Activated CD4-positive, alpha-beta memory T cell treated with anti-CD3 and anti-CD28 coated beads for 36 hours (primary cell): Measurements from ENCODE around the gene PNKP. TPM values are rescaled to one million over a fixed set of nuclear protein-coding genes. Genes with fewer than 3 reads are reported as not detected.

Experiments used
- CTCF ChIA-PET: fragments of 350-600 bp; sonication (Branson Sonifier 250); formaldehyde crosslinking; loops from one replicate; lab custom pipeline; 2021; ENCODE audit warnings: antibody characterized with exemption, inconsistent platforms; lab: Charles Lee
- POLR2A ChIA-PET: fragments of 350-600 bp; sonication (Branson Sonifier 250); formaldehyde crosslinking; loops from one replicate; lab custom pipeline; 2021; ENCODE audit warnings: antibody characterized with exemption; lab: Charles Lee
- DNase-seq: peaks from one replicate; pipeline ENCODE4 v3.0.0-alpha.2; 2020
- H3K27ac Mint-ChIP-seq: one replicate; pipeline ENCODE4 v1.8.0; 2021; ENCODE audit warnings: mixed read lengths
- H3K27me3 Mint-ChIP-seq: one replicate; pipeline ENCODE4 v1.8.0; 2021; ENCODE audit warnings: mixed read lengths
- H3K36me3 Mint-ChIP-seq: one replicate; pipeline ENCODE4 v1.8.0; 2021; ENCODE audit warnings: mixed read lengths
- H3K4me1 Mint-ChIP-seq: one replicate; pipeline ENCODE4 v1.8.0; 2021; ENCODE audit warnings: low read depth, mixed read lengths
- H3K4me3 Mint-ChIP-seq: one replicate; pipeline ENCODE4 v1.8.0; 2021; ENCODE audit warnings: mild to moderate bottlenecking, mixed read lengths
- H3K9me3 Mint-ChIP-seq: one replicate; pipeline ENCODE4 v1.8.0; 2021; ENCODE audit warnings: mixed read lengths
- intact Hi-C: fragments of 100-400 bp; cut with micrococcal nuclease; formaldehyde crosslinking; loops from one replicate; pipeline ENCODE4 v1.15.1; 2023
- total RNA-seq, 2 experiments: library from RNA; stranded (reverse); gene quantifications; one replicate each; pipeline ENCODE4 v1.2.3, GENCODE V29; 2021

PNKP gene
- total RNA-seq, 2 experiments from 2014 or later, result 88.7 to 98.6 TPM

- Mint-ChIP-seq H3K4me3 (peak overlapping the region; percentile 40), H3K36me3 (peaks cover 3% of the 10 kb centered on the region), H3K27ac (peak overlapping the region; percentile 21), H3K9me3 (peaks cover 13% of the 10 kb centered on the region), H3K4me1 (peaks cover 41% of the 10 kb centered on the region), H3K27me3 (no peaks in the 10 kb centered on the region)
- no peak for DNase-seq
- POLR2A ChIA-PET, result no interaction called here
- intact Hi-C loops, result no loop called here
- CTCF ChIA-PET, result interaction anchor here (1.6 kb wide), 1 partner anchor 131 kb away, joined by 8 read pairs; no protein-coding TSS in a partner anchor
Observed at GRCh38 chr19:49848938-49849337, 18.4 kb downstream of the PNKP start.

DNA sequence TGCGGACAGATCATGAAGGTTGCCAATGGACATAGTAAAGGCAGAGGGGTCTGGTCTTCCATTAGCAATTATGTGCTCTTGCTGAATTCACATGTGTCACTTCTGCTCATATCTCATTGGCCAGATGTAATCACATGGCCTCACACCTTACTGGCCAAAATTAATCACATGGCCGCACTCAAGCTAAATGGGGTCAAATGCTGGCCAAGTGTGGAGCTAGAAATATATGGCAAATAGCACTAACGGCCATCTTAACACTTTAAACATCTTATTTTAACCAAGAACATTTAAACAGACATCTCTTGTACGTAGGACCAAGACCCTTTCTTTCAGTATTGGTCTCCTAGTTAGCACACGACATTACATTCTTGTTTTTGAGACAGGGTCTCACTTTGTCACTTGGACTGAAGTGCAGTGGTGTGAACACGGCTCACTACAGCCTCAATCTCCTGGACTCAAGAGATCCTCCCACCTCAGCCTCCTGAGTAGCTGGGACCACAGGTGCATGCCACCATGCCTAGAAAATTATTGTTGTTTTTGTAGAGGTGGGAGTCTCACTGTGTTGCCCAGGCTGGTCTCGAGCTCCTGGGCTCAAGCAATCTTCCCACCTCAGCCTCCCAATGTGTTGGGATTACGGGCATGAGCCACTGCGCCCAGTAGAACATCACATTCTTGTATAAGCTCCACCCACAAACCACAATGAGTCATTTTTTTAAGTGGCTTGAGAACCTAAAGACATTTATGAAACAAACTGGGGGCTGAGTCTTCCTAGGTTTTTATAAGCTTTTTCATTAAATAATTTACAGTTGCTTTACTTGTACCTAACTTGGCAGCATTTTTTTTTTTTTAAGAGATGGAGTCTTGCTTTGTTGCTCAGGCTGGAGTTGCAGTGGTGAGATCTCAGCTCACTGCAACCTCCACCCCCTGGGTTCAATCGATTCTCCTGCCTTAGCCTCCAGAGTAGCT lies 19.4 kb downstream of the PNKP start:
- POLR2A ChIA-PET, result no interaction called here
- Mint-ChIP-seq H3K9me3 (peaks cover 13% of the 10 kb centered on the region), H3K4me3 (no peak overlapping the region), H3K27me3 (no peaks in the 10 kb centered on the region), H3K36me3 (peaks cover 3% of the 10 kb centered on the region), H3K4me1 (peaks cover 37% of the 10 kb centered on the region), H3K27ac (no peak overlapping the region)
- intact Hi-C loops, result no loop called here
- CTCF ChIA-PET, result interaction anchor here (0.6 to 1.6 kb wide), 5 partner anchors 77 to 167 kb away, joined by 3 to 8 read pairs (median 3); partner anchors contain the start of gene AP2A1
- DNase-seq, result no peak

DNA sequence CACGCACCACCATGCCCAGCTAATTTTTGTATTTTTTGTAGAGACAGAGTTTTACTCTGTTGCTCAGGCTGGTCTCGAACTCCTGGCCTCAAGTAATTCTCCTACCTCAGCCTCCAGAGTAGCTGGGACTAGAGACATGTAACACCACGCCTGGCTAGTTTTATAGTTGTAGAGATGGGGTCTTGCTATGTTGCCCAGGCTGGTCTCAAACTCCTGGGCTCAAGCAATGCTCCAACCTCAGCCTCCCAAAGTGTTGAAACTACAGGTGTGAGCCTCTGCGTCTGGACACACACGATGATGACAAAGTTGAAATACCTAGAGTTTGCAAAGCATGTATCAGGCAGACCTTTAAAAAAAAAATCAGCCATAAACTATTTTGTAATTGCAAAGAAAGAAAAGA lies 21.0 kb downstream of the PNKP start:
- peaks cover 3% of the 10 kb centered on the region for H3K36me3 Mint-ChIP-seq
- CTCF ChIA-PET, result interaction anchor here (0.7 kb wide), 1 partner anchor 62 kb away, joined by 3 read pairs; no protein-coding TSS in a partner anchor
- H3K4me3 Mint-ChIP-seq, result no peak overlapping the region
- POLR2A ChIA-PET, result no interaction called here
- peaks cover 13% of the 10 kb centered on the region for H3K9me3 Mint-ChIP-seq
- intact Hi-C loops, result no loop called here
- no peak for DNase-seq
- no peak overlapping the region for H3K27ac Mint-ChIP-seq
- H3K27me3 Mint-ChIP-seq, result no peaks in the 10 kb centered on the region
- H3K4me1 Mint-ChIP-seq, result peaks cover 27% of the 10 kb centered on the region

DNA sequence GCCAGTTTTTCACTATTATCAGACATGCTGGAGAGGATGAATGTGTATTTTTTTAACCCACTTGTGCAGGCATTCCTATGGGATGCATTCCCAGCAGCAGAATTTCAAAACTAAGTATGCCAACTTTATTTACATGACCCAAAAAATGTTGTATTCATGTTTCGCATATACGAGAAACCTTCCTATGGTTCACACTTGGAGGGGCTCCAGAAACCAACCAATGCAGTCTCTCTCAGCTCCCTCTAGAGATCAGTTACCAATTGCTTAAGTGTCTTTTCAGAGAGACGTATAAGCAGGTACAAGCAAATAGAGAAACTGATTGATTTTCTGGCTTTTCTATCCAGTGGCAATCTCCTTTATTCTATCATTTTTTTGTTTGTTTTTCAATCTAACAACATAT lies 22.0 kb downstream of the PNKP start:
- ChIA-PET CTCF (no interaction called here), POLR2A (no interaction called here)
- Mint-ChIP-seq H3K4me1 (peaks cover 26% of the 10 kb centered on the region), H3K36me3 (peaks cover 3% of the 10 kb centered on the region), H3K27me3 (no peaks in the 10 kb centered on the region), H3K4me3 (no peak overlapping the region), H3K27ac (no peak overlapping the region), H3K9me3 (peaks cover 13% of the 10 kb centered on the region)
- DNase-seq, result no peak
- intact Hi-C loops, result no loop called here

- CTCF ChIA-PET, result no interaction called here
- no peak overlapping the region for H3K4me3 Mint-ChIP-seq
- no peaks in the 10 kb centered on the region for H3K27me3 Mint-ChIP-seq
- POLR2A ChIA-PET, result interaction anchor here (0.6 kb wide), 1 partner anchor 9 kb away, joined by 3 read pairs; no protein-coding TSS in a partner anchor
- H3K9me3 Mint-ChIP-seq, result peaks cover 6% of the 10 kb centered on the region
- H3K27ac Mint-ChIP-seq, result no peak overlapping the region
- peaks cover 18% of the 10 kb centered on the region for H3K4me1 Mint-ChIP-seq
- intact Hi-C loops, result no loop called here
- peaks cover 5% of the 10 kb centered on the region for H3K36me3 Mint-ChIP-seq
- DNase-seq, result no peak
Observed at GRCh38 chr19:49844138-49845095, 23.0 kb downstream of the PNKP start.

GRCh38 chr19:49843265-49843664 lies 24.1 kb downstream of the PNKP start:
- POLR2A ChIA-PET, result no interaction called here

DNA sequence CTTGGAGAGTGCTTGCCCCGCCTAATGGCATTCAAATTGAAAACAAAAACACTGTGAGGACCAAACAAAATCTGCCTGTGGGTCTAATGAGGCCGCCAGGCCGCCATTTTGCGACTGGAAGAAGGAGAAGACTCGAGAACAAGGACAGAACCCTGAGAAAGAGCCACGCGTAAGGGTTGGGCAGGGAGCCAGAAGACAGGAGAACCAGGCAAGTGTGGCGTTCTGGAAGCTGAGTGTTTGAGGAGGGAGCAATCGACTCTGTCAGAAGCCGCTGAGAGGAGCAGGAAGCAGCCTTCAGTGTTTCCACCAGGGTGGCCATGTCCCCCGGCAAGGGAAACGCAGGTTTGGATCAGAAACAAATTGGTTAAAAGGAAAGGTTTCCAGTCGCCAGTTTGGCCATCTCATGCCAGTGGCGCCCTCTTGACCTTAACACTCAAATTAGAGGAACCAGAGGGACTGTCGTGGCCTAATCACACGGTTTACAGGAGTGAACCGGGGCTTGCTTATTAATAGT lies 26.6 kb downstream of the PNKP start:
- Mint-ChIP-seq H3K36me3 (peaks cover 14% of the 10 kb centered on the region), H3K27ac (no peak overlapping the region), H3K9me3 (no peaks in the 10 kb centered on the region), H3K4me3 (no peak overlapping the region), H3K27me3 (no peaks in the 10 kb centered on the region), H3K4me1 (no peaks in the 10 kb centered on the region)
- no peak for DNase-seq
- intact Hi-C loops, result no loop called here
- POLR2A ChIA-PET, result no interaction called here
- CTCF ChIA-PET, result interaction anchor here (0.8 kb wide), 1 partner anchor 124 kb away, joined by 3 read pairs; no protein-coding TSS in a partner anchor

More at GRCh38 chr19:49843265-49843664, 24.1 kb downstream of the PNKP start:
- no peaks in the 10 kb centered on the region for H3K9me3 Mint-ChIP-seq
- H3K27me3 Mint-ChIP-seq, result no peaks in the 10 kb centered on the region
- peaks cover 7% of the 10 kb centered on the region for H3K4me1 Mint-ChIP-seq
- CTCF ChIA-PET, result no interaction called here
- no peak for DNase-seq
- H3K4me3 Mint-ChIP-seq, result no peak overlapping the region
- no peak overlapping the region for H3K27ac Mint-ChIP-seq
- H3K36me3 Mint-ChIP-seq, result peaks cover 10% of the 10 kb centered on the region
- intact Hi-C loops, result no loop called here

- Mint-ChIP-seq H3K9me3 (no peaks in the 10 kb centered on the region), H3K4me3 (no peak overlapping the region), H3K27ac (no peak overlapping the region), H3K27me3 (no peaks in the 10 kb centered on the region), H3K36me3 (peaks cover 14% of the 10 kb centered on the region), H3K4me1 (no peaks in the 10 kb centered on the region)
- no peak for DNase-seq
- ChIA-PET POLR2A (no interaction called here), CTCF (interaction anchor here (0.7 kb wide), 1 partner anchor 641 kb away, joined by 4 read pairs; no protein-coding TSS in a partner anchor)
- intact Hi-C loops, result no loop called here
Observed at GRCh38 chr19:49840321-49840720, 27.1 kb downstream of the PNKP start.

- no peaks in the 10 kb centered on the region for H3K4me1 Mint-ChIP-seq
- H3K9me3 Mint-ChIP-seq, result no peaks in the 10 kb centered on the region
- no peak overlapping the region for H3K4me3 Mint-ChIP-seq
- no peak for DNase-seq
- H3K27ac Mint-ChIP-seq, result no peak overlapping the region
- peaks cover 20% of the 10 kb centered on the region for H3K36me3 Mint-ChIP-seq
- POLR2A ChIA-PET, result no interaction called here
- no peaks in the 10 kb centered on the region for H3K27me3 Mint-ChIP-seq
- intact Hi-C loops, result no loop called here
- CTCF ChIA-PET, result interaction anchor here (0.7 kb wide), 1 partner anchor 641 kb away, joined by 4 read pairs; no protein-coding TSS in a partner anchor
Observed at GRCh38 chr19:49839713-49840112, 27.7 kb downstream of the PNKP start.

- no peaks in the 10 kb centered on the region for H3K27me3 Mint-ChIP-seq
- H3K36me3 Mint-ChIP-seq, result peaks cover 22% of the 10 kb centered on the region
- no peak overlapping the region for H3K27ac Mint-ChIP-seq
- CTCF ChIA-PET, result no interaction called here
- no peak overlapping the region for H3K4me3 Mint-ChIP-seq
- DNase-seq, result no peak
- H3K9me3 Mint-ChIP-seq, result no peaks in the 10 kb centered on the region
- POLR2A ChIA-PET, result no interaction called here
- H3K4me1 Mint-ChIP-seq, result no peaks in the 10 kb centered on the region
- intact Hi-C loops, result no loop called here
Observed at GRCh38 chr19:49838885-49839588, 28.3 kb downstream of the PNKP start.

GRCh38 chr19:49837425-49837824 lies 30.0 kb downstream of the PNKP start:
- no peak overlapping the region for H3K27ac Mint-ChIP-seq
- intact Hi-C loops, result no loop called here
- no peak overlapping the region for H3K4me3 Mint-ChIP-seq
- no peaks in the 10 kb centered on the region for H3K27me3 Mint-ChIP-seq
- ChIA-PET CTCF (no interaction called here), POLR2A (no interaction called here)
- no peaks in the 10 kb centered on the region for H3K4me1 Mint-ChIP-seq
- peaks cover 24% of the 10 kb centered on the region for H3K36me3 Mint-ChIP-seq
- H3K9me3 Mint-ChIP-seq, result no peaks in the 10 kb centered on the region
- DNase-seq, result no peak
